ENCODE measurements around the gene ANKIB1. TPM values are rescaled to one million over a fixed set of nuclear protein-coding genes. Genes with fewer than 3 reads are reported as not detected.

The ANKIB1 gene
- total RNA-seq, 4 donors from 2014 or later, result 36.9 to 51.4 (median 41.4) TPM

GRCh38 chr7:92435542-92435941 is 189.8 kb downstream of the ANKIB1 start:
- TF ChIP-seq, protein P1, sequence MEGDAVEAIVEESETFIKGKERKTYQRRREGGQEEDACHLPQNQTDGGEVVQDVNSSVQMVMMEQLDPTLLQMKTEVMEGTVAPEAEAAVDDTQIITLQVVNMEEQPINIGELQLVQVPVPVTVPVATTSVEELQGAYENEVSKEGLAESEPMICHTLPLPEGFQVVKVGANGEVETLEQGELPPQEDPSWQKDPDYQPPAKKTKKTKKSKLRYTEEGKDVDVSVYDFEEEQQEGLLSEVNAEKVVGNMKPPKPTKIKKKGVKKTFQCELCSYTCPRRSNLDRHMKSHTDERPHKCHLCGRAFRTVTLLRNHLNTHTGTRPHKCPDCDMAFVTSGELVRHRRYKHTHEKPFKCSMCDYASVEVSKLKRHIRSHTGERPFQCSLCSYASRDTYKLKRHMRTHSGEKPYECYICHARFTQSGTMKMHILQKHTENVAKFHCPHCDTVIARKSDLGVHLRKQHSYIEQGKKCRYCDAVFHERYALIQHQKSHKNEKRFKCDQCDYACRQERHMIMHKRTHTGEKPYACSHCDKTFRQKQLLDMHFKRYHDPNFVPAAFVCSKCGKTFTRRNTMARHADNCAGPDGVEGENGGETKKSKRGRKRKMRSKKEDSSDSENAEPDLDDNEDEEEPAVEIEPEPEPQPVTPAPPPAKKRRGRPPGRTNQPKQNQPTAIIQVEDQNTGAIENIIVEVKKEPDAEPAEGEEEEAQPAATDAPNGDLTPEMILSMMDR (IDR thresholded peaks at IDR 0.05; ENCODE audit: low read depth), result no peak

- TF ChIP-seq, protein P1 (IDR thresholded peaks at IDR 0.05; ENCODE audit: low read depth), result no peak
These were observed 191.1 kb downstream of the ANKIB1 start for GRCh38 chr7:92436612-92437445.

DNA sequence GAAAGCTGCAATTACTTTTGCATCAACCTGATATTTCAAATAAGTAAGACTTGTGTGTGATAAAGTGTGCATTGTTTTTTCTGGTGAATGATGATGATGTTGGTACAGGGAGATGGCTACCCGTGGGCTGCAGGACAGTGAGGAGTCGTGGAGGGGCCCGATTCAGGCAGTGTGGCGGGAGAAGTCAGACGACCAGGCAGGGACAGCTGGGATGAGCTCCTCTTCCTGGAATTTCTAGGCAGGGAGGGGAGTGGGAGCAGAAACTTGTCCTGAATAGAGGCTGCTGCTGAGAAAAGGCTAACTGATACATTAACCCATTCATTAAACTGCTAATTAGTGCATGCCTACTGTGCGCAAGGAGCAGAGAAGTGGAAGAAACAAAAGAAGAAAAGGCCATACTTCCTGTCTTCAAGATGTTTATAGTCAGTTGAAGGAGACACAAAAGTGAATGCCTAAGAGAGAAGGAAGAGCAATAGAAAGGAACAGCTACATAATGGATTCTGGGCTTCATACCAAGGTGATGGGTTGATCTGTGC is 192.2 kb downstream of the ANKIB1 start:
- TF ChIP-seq, protein P1 (IDR thresholded peaks at IDR 0.05; ENCODE audit: low read depth), result no peak

DNA sequence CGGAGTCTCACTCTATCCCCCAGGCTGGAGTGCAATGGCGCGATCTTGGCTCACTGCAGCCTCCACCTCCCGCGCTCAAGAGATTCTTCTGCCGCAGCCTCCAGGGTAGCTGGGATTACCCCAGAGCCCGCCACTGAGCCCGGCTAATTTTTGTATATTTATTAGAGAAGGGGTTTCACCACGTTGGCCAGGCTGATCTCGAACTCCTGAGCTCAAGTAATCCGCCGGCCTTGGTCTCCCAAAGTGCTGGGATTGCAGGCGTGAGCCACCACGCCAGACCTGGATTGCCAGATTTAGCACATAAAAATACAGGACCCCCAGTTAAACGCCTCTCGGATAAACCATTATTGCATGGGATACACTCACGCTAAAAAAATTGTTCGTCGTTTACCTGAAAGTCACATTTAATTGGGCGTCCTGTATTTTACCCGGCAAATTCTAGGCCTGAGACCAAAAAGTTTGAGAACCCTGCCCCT is 201.1 kb downstream of the ANKIB1 start:
- TF ChIP-seq, protein P1 (IDR thresholded peaks at IDR 0.05; ENCODE audit: low read depth), result no peak

DNA sequence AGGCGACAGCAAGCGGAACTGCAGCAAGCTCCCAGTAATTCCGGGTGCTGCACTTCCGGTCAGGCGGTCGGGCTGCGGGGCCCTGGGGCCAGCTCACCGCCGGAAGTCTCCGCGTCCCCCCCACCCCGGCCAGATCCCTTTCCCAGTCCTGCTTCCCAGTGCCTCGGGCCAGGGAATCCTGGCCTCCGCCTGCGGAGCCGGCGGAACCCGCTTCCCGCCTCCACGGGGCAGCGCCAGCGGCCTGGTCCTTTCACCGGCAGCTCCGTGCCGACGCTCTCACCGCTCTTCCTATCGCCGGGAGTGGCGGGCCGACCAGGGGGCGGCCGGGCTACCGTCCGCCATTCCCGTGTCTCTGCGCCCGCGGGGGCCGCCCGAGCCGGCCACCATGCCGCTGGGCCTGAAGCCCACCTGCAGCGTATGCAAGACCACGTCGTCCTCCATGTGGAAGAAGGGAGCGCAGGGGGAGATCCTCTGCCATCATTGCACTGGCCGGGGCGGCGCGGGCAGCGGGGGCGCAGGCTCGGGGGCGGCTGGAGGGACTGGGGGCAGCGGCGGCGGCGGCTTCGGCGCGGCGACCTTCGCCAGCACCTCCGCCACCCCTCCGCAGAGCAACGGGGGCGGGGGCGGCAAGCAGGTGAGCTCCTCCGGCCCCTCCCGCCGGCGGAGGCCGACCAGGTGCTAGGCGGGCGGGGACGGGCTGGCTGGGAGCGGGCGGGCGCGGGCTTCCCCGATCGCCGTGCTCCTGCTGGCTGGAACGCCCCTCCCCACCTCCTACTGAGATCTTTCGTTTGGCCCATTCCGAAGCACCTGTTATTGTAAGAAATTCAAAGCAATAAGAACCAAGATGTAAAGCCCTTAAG is 201.8 kb downstream of the ANKIB1 start, which contains the start of gene GATAD1:
GATAD1 (plus strand) TSS at position 138 of the 860 bp plus-strand sequence; CDS start at position 386, 248 bp downstream.
- TF ChIP-seq, protein P1 (IDR thresholded peaks at IDR 0.05; ENCODE audit: low read depth), result no peak

DNA sequence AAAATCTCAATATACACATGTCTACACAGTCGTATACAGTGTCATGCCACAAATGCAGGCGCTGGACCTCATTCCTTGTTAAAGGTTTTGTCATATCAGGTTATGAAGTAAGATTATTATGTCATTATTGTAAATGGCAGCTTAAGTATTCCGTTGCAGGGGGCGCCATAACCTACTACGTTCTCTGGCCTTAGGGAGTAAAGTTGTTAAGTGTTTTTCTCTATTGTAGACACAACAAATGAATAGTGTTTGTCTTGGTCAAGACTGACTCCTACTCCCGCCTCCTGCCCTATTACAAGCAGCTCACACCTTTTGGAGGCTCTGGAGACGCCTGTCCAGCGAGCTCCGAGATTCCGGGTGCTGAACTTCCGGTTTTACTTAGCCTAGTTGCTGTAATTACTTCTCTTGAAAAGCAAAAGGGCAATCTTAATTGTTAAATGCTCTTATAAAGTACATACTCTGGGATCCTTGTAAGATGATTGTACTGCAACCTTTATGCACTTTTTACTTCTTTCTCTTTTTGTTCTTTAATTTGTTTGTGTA is 202.5 kb downstream of the ANKIB1 start:
- TF ChIP-seq, protein P1 (IDR thresholded peaks at IDR 0.05; ENCODE audit: low read depth), result no peak

Small RNAs within 50 kb of the gene (small RNA-seq; reads per million reads assigned to genes)
- gene MIR1285-1 (not detected), gene RF00019 (0.49 reads per million)

Other genes with a start within 250 kb of the ANKIB1 start
- 10 to 100 TPM; 20.9 to 76.8 (median 33.7) TPM for gene CYP51A1, start 111.5 kb upstream of the ANKIB1 start, total RNA-seq
- under 1 TPM; 0.16 to 0.57 (median 0.31) TPM for gene LRRD1, start 66.8 kb upstream of the ANKIB1 start, total RNA-seq
- 10 to 100 TPM; 50.8 to 86.7 (median 60.9) TPM for gene KRIT1, start 60 bp upstream of the ANKIB1 start, total RNA-seq
- gene GATAD1, start 201.5 kb downstream of the ANKIB1 start, total RNA-seq, result 10 to 100 TPM; 42.9 to 61.8 (median 54.1) TPM
- not detected for gene ERVW-1, start 232.0 kb downstream of the ANKIB1 start, total RNA-seq

Measured in subcutaneous adipose tissue (tissue), 4 donors.